ENCODE results near the gene MED15.

Gene MED15

GRCh38 chr22:20599117-20599516 lies 91.7 kb downstream of the MED15 start:
- no peaks in the 10 kb centered on the region for H3K79me2 ChIP-seq (ENCODE audit: insufficient read depth, low read length)
- H3K9me3 ChIP-seq (ENCODE audit: insufficient read depth, low read depth, low read length): no peaks in the 10 kb centered on the region
- no peaks in the 10 kb centered on the region for H3K36me3 ChIP-seq (ENCODE audit: insufficient read depth, low read length)
- no peaks in the 10 kb centered on the region for H3K9me2 ChIP-seq (replicated peaks; ENCODE audit: low read depth, low read length)
- no peaks in the 10 kb centered on the region for H3K4me1 ChIP-seq (ENCODE audit: insufficient read depth, low read length, poor library complexity, severe bottlenecking)
- no peaks in the 10 kb centered on the region for H4K20me1 ChIP-seq (ENCODE audit: insufficient read depth, low read length, poor library complexity, severe bottlenecking)
- H3K4me2 ChIP-seq (ENCODE audit: low read depth, low read length, poor library complexity, severe bottlenecking): no peak overlapping the region
- no peak for TF ChIP-seq CTCF (conservative IDR thresholded peaks at IDR 0.05; ENCODE audit: low read length)
- no peak for TF ChIP-seq EZH2phosphoT487 (IDR thresholded peaks at IDR 0.05; ENCODE audit: borderline replicate concordance)
- H3K4me3 ChIP-seq (ENCODE audit: low read length, poor library complexity, severe bottlenecking): no peak overlapping the region
- H3F3A ChIP-seq (ENCODE audit: low read depth): no peaks in the 10 kb centered on the region
- H3K9ac ChIP-seq (ENCODE audit: low read depth, low read length, poor library complexity, severe bottlenecking): no peak overlapping the region
- H3K27me3 ChIP-seq (ENCODE audit: insufficient read depth, low read length, poor library complexity, severe bottlenecking): no peaks in the 10 kb centered on the region
- no peak overlapping the region for H2AFZ ChIP-seq (ENCODE audit: low read length)

GRCh38 chr22:20600137-20600673 lies 92.8 kb downstream of the MED15 start:
- Histone ChIP-seq H3K4me1 (ENCODE audit: insufficient read depth, low read length, poor library complexity, severe bottlenecking) (no peaks in the 10 kb centered on the region), H3K79me2 (ENCODE audit: insufficient read depth, low read length) (no peaks in the 10 kb centered on the region), H2AFZ (ENCODE audit: low read length) (no peak overlapping the region), H3K27me3 (ENCODE audit: insufficient read depth, low read length, poor library complexity, severe bottlenecking) (no peaks in the 10 kb centered on the region), H3K36me3 (ENCODE audit: insufficient read depth, low read length) (no peaks in the 10 kb centered on the region), H3K9me2 (replicated peaks; ENCODE audit: low read depth, low read length) (no peaks in the 10 kb centered on the region), H3K4me3 (ENCODE audit: low read length, poor library complexity, severe bottlenecking) (no peak overlapping the region), H3F3A (ENCODE audit: low read depth) (no peaks in the 10 kb centered on the region), H3K4me2 (ENCODE audit: low read depth, low read length, poor library complexity, severe bottlenecking) (no peak overlapping the region), H3K9me3 (ENCODE audit: insufficient read depth, low read depth, low read length) (no peaks in the 10 kb centered on the region), H4K20me1 (ENCODE audit: insufficient read depth, low read length, poor library complexity, severe bottlenecking) (no peaks in the 10 kb centered on the region), H3K9ac (ENCODE audit: low read depth, low read length, poor library complexity, severe bottlenecking) (no peak overlapping the region)
- TF ChIP-seq CTCF (conservative IDR thresholded peaks at IDR 0.05; ENCODE audit: low read length): no peak
- TF ChIP-seq EZH2phosphoT487 (IDR thresholded peaks at IDR 0.05; ENCODE audit: borderline replicate concordance): no peak

- H4K20me1 ChIP-seq (ENCODE audit: insufficient read depth, low read length, poor library complexity, severe bottlenecking): no peaks in the 10 kb centered on the region
- no peak for TF ChIP-seq EZH2phosphoT487 (IDR thresholded peaks at IDR 0.05; ENCODE audit: borderline replicate concordance)
- no peak for TF ChIP-seq CTCF (conservative IDR thresholded peaks at IDR 0.05; ENCODE audit: low read length)
- H3K9me3 ChIP-seq (ENCODE audit: insufficient read depth, low read depth, low read length): no peaks in the 10 kb centered on the region
- no peak overlapping the region for H2AFZ ChIP-seq (ENCODE audit: low read length)
- no peak overlapping the region for H3K4me3 ChIP-seq (ENCODE audit: low read length, poor library complexity, severe bottlenecking)
- H3F3A ChIP-seq (ENCODE audit: low read depth): no peaks in the 10 kb centered on the region
- no peaks in the 10 kb centered on the region for H3K4me1 ChIP-seq (ENCODE audit: insufficient read depth, low read length, poor library complexity, severe bottlenecking)
- no peak overlapping the region for H3K4me2 ChIP-seq (ENCODE audit: low read depth, low read length, poor library complexity, severe bottlenecking)
- H3K36me3 ChIP-seq (ENCODE audit: insufficient read depth, low read length): no peaks in the 10 kb centered on the region
- no peaks in the 10 kb centered on the region for H3K79me2 ChIP-seq (ENCODE audit: insufficient read depth, low read length)
- H3K9me2 ChIP-seq (replicated peaks; ENCODE audit: low read depth, low read length): no peaks in the 10 kb centered on the region
- no peaks in the 10 kb centered on the region for H3K27me3 ChIP-seq (ENCODE audit: insufficient read depth, low read length, poor library complexity, severe bottlenecking)
- no peak overlapping the region for H3K9ac ChIP-seq (ENCODE audit: low read depth, low read length, poor library complexity, severe bottlenecking)
Observed at GRCh38 chr22:20601308-20601707, 93.9 kb downstream of the MED15 start.
